ENCODE measurements around the gene ELMO1. TPM values are rescaled to one million over a fixed set of nuclear protein-coding genes. Genes with fewer than 3 reads are reported as not detected.

ELMO1 gene
- total RNA-seq, 1 experiment from 2014 or later = 7.8 TPM

GRCh38 chr7:37385787-37386186 is 62.9 kb downstream of the ELMO1 start:
- Histone ChIP-seq H3K79me1 (ENCODE audit: insufficient read depth, low read depth, low read length, poor library complexity, severe bottlenecking) (no peaks in the 10 kb centered on the region), H3K14ac (ENCODE audit: insufficient read depth, low read length) (no peak overlapping the region), H3K56ac (ENCODE audit: insufficient read length, low read depth, low read length) (no peak overlapping the region), H3T11ph (ENCODE audit: low read length) (no peak overlapping the region), H3K4me1 (ENCODE audit: insufficient read depth, low read length) (peaks cover 13% of the 10 kb centered on the region), H2AFZ (ENCODE audit: low read length) (no peak overlapping the region), H4K8ac (replicated peaks; ENCODE audit: insufficient read length, low read depth, low read length) (no peak overlapping the region), H3K4ac (ENCODE audit: low read depth, low read length) (no peak overlapping the region), H3K4me2 (ENCODE audit: insufficient read depth, insufficient read length, low read length) (no peak overlapping the region), H3K27me3 (ENCODE audit: insufficient read depth, low read length) (no peaks in the 10 kb centered on the region), H4K20me1 (ENCODE audit: control insufficient read depth, insufficient read depth, insufficient read length) (no peaks in the 10 kb centered on the region), H3K18ac (ENCODE audit: insufficient read length, low read depth, low read length) (no peak overlapping the region), H2BK12ac (ENCODE audit: insufficient read length, low read depth, low read length) (no peak overlapping the region), H4K91ac (ENCODE audit: insufficient read length, low read depth, low read length) (no peak overlapping the region), H3K27ac (ENCODE audit: insufficient read length, low read depth, low read length) (no peak overlapping the region), H3K23ac (ENCODE audit: insufficient read length, low read depth, low read length) (no peak overlapping the region), H3K23me2 (ENCODE audit: insufficient read length, low read depth, low read length, poor library complexity, severe bottlenecking) (no peaks in the 10 kb centered on the region), H2BK15ac (ENCODE audit: low read depth, low read length) (no peak overlapping the region), H3K9me3 (ENCODE audit: control insufficient read depth, low read depth, low read length) (no peaks in the 10 kb centered on the region), H4K5ac (ENCODE audit: insufficient read length, low read depth, low read length) (no peak overlapping the region), H2BK5ac (ENCODE audit: insufficient read length, low read length) (no peak overlapping the region), H3K79me2 (ENCODE audit: insufficient read depth, low read length) (no peaks in the 10 kb centered on the region; the same call in 1 of the 2 replicates), H2AK5ac (ENCODE audit: insufficient read length, low read length) (no peak overlapping the region), H2BK20ac (ENCODE audit: low read depth, low read length, poor library complexity, severe bottlenecking) (no peak overlapping the region), H3K9ac (ENCODE audit: extremely low read depth, insufficient read length, low read length) (no peak overlapping the region), H2BK120ac (ENCODE audit: low read depth, low read length, poor library complexity, severe bottlenecking) (no peak overlapping the region)
- no peaks in the 10 kb centered on the region; the same call in 1 of the 2 replicates for H3K27me3 Mint-ChIP-seq (ENCODE audit: low read depth)
- no peak overlapping the region; a peak in 2 of 7 replicates for H3K27ac Mint-ChIP-seq
- no peak for DNase-seq
- WGBS (ENCODE audit: extremely low coverage, insufficient read length, low lambda C conversion rate) = no CpG with 5 or more reads among the region's 6 CpGs
- no peaks in the 10 kb centered on the region for H3K36me3 Mint-ChIP-seq (ENCODE audit: insufficient read depth in 1 of 3, low read depth in 3 of 3)
- H3K4me3 Mint-ChIP-seq = no peak overlapping the region
- no peak for TF ChIP-seq CTCF (conservative IDR thresholded peaks at IDR 0.05)
- H3K4me1 Mint-ChIP-seq = peaks cover 40 to 51% of the 10 kb centered on the region in 2 experiments
- no peaks in the 10 kb centered on the region for H3K9me3 Mint-ChIP-seq
